ENCODE data around the gene CYP46A1. TPM values are rescaled to one million over a fixed set of nuclear protein-coding genes. Genes with fewer than 3 reads are reported as not detected.

The CYP46A1 gene
- total and polyA plus RNA-seq, 4 donors, result 0.33 to 2.5 (median 1.4) TPM

GRCh38 chr14:99740411-99740810 is 56.3 kb downstream of the CYP46A1 start:
- no peak for ATAC-seq (ENCODE audit: insufficient read depth, low FRiP score)
- WGBS, 2 donors, result 34 to 45% methylated on average over 10 of the region's 10 CpGs
- peaks cover 0 to 29% (median 14%) of the 10 kb centered on the region in 5 donors for H3K4me1 ChIP-seq (ENCODE audit: control insufficient read depth in 5 of 5, insufficient read depth in 5 of 5, low read length in 5 of 5)
- H3K36me3 ChIP-seq (ENCODE audit: control insufficient read depth in 4 of 4, insufficient read depth in 4 of 4, low read length in 4 of 4), result peaks cover 0 to 2% (median 0%) of the 10 kb centered on the region in 4 donors
- H3K9me3 ChIP-seq (ENCODE audit: control insufficient read depth in 4 of 4, insufficient read depth in 3 of 4, low read length in 3 of 4), result no peaks in the 10 kb centered on the region
- no peaks in the 10 kb centered on the region for H3K27me3 ChIP-seq (ENCODE audit: control insufficient read depth in 3 of 3, insufficient read depth in 3 of 3, low read length in 2 of 3)
- H3K27ac ChIP-seq (ENCODE audit: low read depth in 1 of 2, low read length in 1 of 2), result peak overlapping the region; percentile 49 to 52
- no peak overlapping the region for H3K9ac ChIP-seq (ENCODE audit: insufficient read depth in 1 of 2, low read length in 2 of 2)
- DNase-seq, result no peak
- no peak for TF ChIP-seq CTCF (IDR thresholded peaks at IDR 0.05; ENCODE audit: control extremely low read depth, extremely low read depth)
- H3K4me3 ChIP-seq, result no peak overlapping the region

- no peak for ATAC-seq (ENCODE audit: insufficient read depth, low FRiP score)
Observed at GRCh38 chr14:99741227-99741976, 57.3 kb downstream of the CYP46A1 start.

DNA sequence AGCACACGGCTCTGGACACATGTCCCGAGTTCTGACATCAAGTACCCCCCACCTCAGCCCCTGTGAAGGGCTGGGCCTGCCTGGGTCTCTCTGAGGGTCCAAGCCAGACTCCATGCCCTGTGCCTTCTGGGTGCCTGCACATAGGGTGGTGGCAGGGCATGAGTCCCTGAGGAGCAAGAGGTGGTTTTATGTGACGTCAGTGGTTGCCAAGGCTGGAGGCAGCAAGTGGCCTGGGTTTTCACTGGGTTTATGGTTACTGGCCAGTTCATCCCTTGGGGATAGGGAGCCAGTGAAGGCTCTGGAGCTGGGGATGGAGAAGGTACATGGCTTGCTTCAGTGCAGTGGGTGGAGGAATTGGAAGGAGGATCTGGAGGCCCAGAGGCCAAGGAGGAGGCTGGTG is 58.0 kb downstream of the CYP46A1 start:
- H3K4me3 ChIP-seq, result no peak overlapping the region
- H3K27me3 ChIP-seq (ENCODE audit: control insufficient read depth in 3 of 3, insufficient read depth in 3 of 3, low read length in 2 of 3), result no peaks in the 10 kb centered on the region
- H3K9me3 ChIP-seq (ENCODE audit: control insufficient read depth in 4 of 4, insufficient read depth in 3 of 4, low read length in 3 of 4), result no peaks in the 10 kb centered on the region
- ATAC-seq (ENCODE audit: insufficient read depth, low FRiP score) (no peak), DNase-seq (no peak)
- peaks cover 0 to 2% (median 0%) of the 10 kb centered on the region in 4 donors for H3K36me3 ChIP-seq (ENCODE audit: control insufficient read depth in 4 of 4, insufficient read depth in 4 of 4, low read length in 4 of 4)
- no peak overlapping the region for H3K27ac ChIP-seq (ENCODE audit: low read depth in 1 of 2, low read length in 1 of 2)
- H3K9ac ChIP-seq (ENCODE audit: insufficient read depth in 1 of 2, low read length in 2 of 2), result no peak overlapping the region
- 89 to 93% methylated on average over 3 of the region's 3 CpGs for WGBS, 2 donors
- H3K4me1 ChIP-seq (ENCODE audit: control insufficient read depth in 5 of 5, insufficient read depth in 5 of 5, low read length in 5 of 5), result peaks cover 0 to 29% (median 15%) of the 10 kb centered on the region in 5 donors
- no peak for TF ChIP-seq CTCF (IDR thresholded peaks at IDR 0.05; ENCODE audit: control extremely low read depth, extremely low read depth)

More at GRCh38 chr14:99741227-99741976, 57.3 kb downstream of the CYP46A1 start:
- peak overlapping the region in 1 of 2 donors; percentile 49 for H3K27ac ChIP-seq (ENCODE audit: low read depth in 1 of 2, low read length in 1 of 2)
- no peaks in the 10 kb centered on the region for H3K27me3 ChIP-seq (ENCODE audit: control insufficient read depth in 3 of 3, insufficient read depth in 3 of 3, low read length in 2 of 3)
- peaks cover 0 to 2% (median 0%) of the 10 kb centered on the region in 4 donors for H3K36me3 ChIP-seq (ENCODE audit: control insufficient read depth in 4 of 4, insufficient read depth in 4 of 4, low read length in 4 of 4)
- no peak for TF ChIP-seq CTCF (IDR thresholded peaks at IDR 0.05; ENCODE audit: control extremely low read depth, extremely low read depth)
- peaks cover 0 to 34% (median 16%) of the 10 kb centered on the region in 5 donors for H3K4me1 ChIP-seq (ENCODE audit: control insufficient read depth in 5 of 5, insufficient read depth in 5 of 5, low read length in 5 of 5)
- DNase-seq, result no peak
- 91 to 92% methylated on average over 14 of the region's 14 CpGs for WGBS, 2 donors
- H3K4me3 ChIP-seq, result no peak overlapping the region
- no peaks in the 10 kb centered on the region for H3K9me3 ChIP-seq (ENCODE audit: control insufficient read depth in 4 of 4, insufficient read depth in 3 of 4, low read length in 3 of 4)
- no peak overlapping the region for H3K9ac ChIP-seq (ENCODE audit: insufficient read depth in 1 of 2, low read length in 2 of 2)

All from lung (tissue), 12 donors.